ENCODE results near the gene PHF12.
"Not testable (repeated sequence)": the region's sequence is repeated elsewhere in the genome, so short reads cannot be mapped to it uniquely, and the experiment has no call there.

The PHF12 gene

DNA sequence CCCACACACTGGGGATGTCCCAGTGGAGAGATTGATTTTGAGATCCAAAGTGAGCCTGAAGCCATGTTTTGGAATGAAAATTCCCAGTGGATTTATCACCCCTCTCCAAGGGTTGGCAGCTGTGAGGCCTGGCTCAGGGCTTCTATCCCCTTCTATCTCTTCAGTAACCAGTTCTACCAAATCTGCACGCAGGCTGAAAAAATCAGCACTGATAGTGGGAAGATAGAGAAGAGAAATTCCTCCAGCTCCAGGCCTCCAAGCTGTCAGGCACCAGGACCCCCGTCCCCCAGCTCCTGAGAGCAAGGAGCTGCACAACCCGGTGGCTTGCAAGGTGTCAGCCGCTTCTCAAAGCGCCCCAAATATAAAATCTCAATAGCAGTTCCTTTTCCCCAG, 54.8 kb downstream of the PHF12 start:
- H3K4me3 ChIP-seq = peak overlapping the region; percentile 79 to 94 (median 90)
- H3K27me3 ChIP-seq = no peaks in the 10 kb centered on the region
- peak overlapping the region; percentile 84 to 99 (median 92) for H3K4me2 ChIP-seq
- no peak for TF ChIP-seq Cebpa-rat (IDR thresholded peaks at IDR 0.05)
- peak overlapping the region; percentile 82 to 91 (median 88) for H3K9ac ChIP-seq
- H3K9me3 ChIP-seq (replicated peaks in 1 of 11) = no peaks in the 10 kb centered on the region
- H3K36me3 ChIP-seq = peaks cover 0 to 26% (median 12%) of the 10 kb centered on the region in 11 experiments; a peak in 9 of 22 replicates
- H4K20me1 ChIP-seq = peaks cover 0 to 9% (median 0%) of the 10 kb centered on the region in 11 experiments; a peak in 4 of 22 replicates
- H3K4me1 ChIP-seq = peaks cover 79 to 91% (median 82%) of the 10 kb centered on the region in 10 experiments
- peak overlapping the region in 10 of 11 experiments; percentile 75 to 91 (median 87); a peak in 21 of 22 replicates for H3K27ac ChIP-seq

DNA sequence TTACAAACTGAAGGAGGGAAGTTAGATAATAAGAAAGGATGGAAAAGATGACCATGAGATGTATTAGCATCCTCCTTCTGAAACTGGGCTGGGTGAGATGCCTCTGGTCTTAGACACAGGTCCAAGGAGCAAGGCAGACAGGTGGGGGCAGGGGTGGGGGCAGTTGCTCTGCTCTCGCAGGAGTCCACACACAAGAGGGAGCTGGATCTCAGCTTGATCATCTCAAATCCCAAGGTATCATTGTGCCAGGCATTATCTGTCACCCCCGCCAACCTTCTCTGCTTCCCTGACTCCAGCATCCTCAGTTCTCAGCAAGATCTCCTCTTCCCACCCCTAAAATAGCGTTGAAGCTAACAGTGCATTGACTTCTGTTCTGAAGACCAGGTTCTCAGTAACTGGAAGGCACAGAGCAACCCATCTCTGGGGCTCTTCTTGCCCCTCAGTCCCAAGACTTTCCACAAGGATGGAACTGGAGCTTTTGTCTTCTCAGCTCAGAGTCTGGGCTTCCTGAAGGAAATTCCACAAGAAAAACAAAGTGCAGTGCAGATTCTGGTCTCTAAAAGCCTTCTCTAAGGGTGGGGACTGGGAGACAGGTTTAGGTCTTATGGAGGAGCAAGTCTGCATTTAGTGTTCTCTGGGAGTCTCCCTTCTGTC, 55.4 kb downstream of the PHF12 start:
- Histone ChIP-seq H3K27me3 (no peaks in the 10 kb centered on the region), H4K20me1 (peaks cover 0 to 14% (median 0%) of the 10 kb centered on the region in 11 experiments; a peak in 4 of 22 replicates), H3K9ac (peak overlapping the region; percentile 82 to 91 (median 88)), H3K4me2 (peak overlapping the region; percentile 84 to 99 (median 92)), H3K9me3 (replicated peaks in 1 of 11) (no peaks in the 10 kb centered on the region; a peak in 1 of 22 replicates), H3K36me3 (peaks cover 0 to 25% (median 12%) of the 10 kb centered on the region in 11 experiments; a peak in 13 of 22 replicates), H3K27ac (peak overlapping the region in 9 of 11 experiments; percentile 83 to 91 (median 87); a peak in 17 of 22 replicates), H3K4me3 (peak overlapping the region; percentile 79 to 94 (median 90)), H3K4me1 (peaks cover 79 to 91% (median 82%) of the 10 kb centered on the region in 10 experiments)
- no peak for TF ChIP-seq Cebpa-rat (IDR thresholded peaks at IDR 0.05)

DNA sequence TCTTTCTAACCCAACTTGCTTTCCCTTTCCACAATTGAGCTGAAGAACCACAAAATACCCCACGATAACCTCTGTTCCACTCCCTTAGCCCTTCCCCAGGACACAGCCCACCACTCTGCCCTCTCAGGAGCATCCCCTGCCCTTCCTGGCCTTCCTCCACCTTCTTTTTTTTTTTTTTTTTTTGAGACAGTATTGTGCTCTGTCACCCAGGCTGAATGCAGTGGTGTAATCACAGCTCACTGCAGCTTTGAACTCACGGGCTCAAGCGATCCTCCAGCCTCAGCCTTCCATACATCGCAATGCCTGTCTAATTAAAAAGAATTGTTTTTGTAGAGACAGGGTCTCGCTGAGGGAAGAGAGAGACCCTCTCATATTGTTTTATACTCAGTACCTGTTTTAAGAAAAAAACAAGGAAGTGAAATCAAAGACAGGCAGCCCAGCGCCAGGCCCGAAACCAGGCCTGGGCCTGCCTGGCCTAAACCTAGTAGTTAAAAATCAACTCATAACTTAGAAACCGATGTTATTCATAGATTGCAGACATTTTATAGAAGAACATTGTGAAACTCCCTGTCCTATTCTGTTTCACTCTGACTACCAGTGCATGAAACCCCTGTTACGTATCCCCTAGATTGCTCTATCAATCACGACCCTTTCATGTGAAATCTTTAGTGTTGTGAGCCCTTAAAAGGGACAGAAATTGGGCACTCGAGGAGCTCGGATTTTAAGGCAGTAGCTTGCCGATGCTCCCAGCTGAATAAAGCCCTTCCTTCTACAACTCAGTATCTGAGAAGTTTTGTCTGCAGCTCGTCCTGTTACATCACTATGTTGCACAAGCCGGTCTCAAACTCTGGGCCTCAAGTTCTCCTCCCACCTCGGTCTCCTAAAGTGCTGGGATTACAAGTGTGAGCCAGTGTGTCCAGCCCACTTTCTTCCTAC, 57.8 kb downstream of the PHF12 start:
- peak in 8 of 11 experiments; percentile 24 to 79 (median 52); a peak in 13 of 22 replicates for TF ChIP-seq Cebpa-rat (IDR thresholded peaks at IDR 0.05)
- H4K20me1 ChIP-seq = peaks cover 0 to 29% (median 8%) of the 10 kb centered on the region in 11 experiments; a peak in 8 of 22 replicates
- H3K27me3 ChIP-seq; H3K9me3 ChIP-seq (replicated peaks in 1 of 11): not testable (repeated sequence)
- H3K4me1 ChIP-seq = peaks cover 88 to 95% (median 92%) of the 10 kb centered on the region in 10 experiments
- H3K4me2 ChIP-seq = peak overlapping the region; percentile 72 to 98 (median 91)
- H3K36me3 ChIP-seq = peaks cover 0 to 15% (median 7%) of the 10 kb centered on the region in 11 experiments; a peak in 13 of 22 replicates
- H3K27ac ChIP-seq = peak overlapping the region; percentile 55 to 95 (median 90)
- H3K4me3 ChIP-seq = peak overlapping the region in 8 of 10 experiments; percentile 7 to 53 (median 32); a peak in 13 of 20 replicates
- H3K9ac ChIP-seq = peak overlapping the region; percentile 64 to 83 (median 77)

DNA sequence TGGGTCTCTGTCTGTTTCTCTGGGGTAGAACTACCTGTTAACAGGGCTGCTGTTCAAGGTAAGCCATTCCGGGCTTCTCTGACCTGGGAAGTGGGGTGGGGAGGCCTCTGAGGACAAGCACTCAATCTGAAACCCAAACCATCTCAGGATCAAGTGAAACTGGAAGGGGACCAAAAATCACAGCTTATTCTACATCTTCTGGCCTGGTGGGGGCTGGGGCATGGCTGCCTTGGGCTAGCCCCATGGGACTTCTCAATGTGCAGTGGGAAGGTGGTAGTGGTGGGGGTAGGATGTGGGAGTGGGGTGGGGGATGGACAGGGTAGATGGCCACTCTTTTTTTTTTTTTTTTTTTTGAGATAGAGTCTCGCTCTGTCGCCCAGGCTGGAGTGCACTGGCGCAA, 59.3 kb downstream of the PHF12 start:
- no peak for TF ChIP-seq Cebpa-rat (IDR thresholded peaks at IDR 0.05)
- H3K9ac ChIP-seq = peak overlapping the region in 6 of 11 experiments; percentile 6 to 80 (median 24); a peak in 6 of 22 replicates
- 0 out of 20 replicates have a peak overlapping the region, but pooled peaks of 1 of the 10 experiments have one; percentile 46 for H3K4me3 ChIP-seq
- H4K20me1 ChIP-seq = peaks cover 0 to 44% (median 18%) of the 10 kb centered on the region in 11 experiments; a peak in 10 of 22 replicates
- H3K4me2 ChIP-seq = peak overlapping the region; percentile 72 to 98 (median 91)
- peaks cover 0 to 20% (median 13%) of the 10 kb centered on the region in 11 experiments; a peak in 12 of 22 replicates for H3K36me3 ChIP-seq
- H3K4me1 ChIP-seq = peaks cover 87 to 100% (median 95%) of the 10 kb centered on the region in 10 experiments
- H3K27me3 ChIP-seq = no peaks in the 10 kb centered on the region
- H3K27ac ChIP-seq = peak overlapping the region in 9 of 11 experiments; percentile 85 to 95 (median 91); a peak in 17 of 22 replicates
- H3K9me3 ChIP-seq (replicated peaks in 1 of 11) = no peaks in the 10 kb centered on the region; a peak in 1 of 22 replicates

DNA sequence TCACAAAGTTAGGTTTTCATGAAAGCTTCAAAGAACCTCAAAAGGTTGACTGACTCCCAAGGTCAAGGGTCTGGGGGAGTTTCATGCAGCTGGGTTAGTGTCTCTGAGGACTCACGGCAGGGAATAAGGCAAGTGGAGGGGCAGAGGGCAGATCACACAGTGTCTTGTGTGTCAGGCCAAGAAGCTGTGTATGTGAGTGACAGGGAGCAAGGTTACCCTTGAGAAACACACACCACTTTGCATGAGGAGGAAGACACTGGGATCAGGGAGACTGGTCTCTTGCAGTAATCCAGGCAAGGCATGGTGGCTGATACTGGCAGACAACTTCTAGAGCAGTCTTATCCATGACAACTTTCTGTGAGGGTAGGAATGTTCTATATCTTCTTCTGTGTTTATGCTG, 60.1 kb downstream of the PHF12 start:
- Histone ChIP-seq H4K20me1 (peaks cover 0 to 51% (median 23%) of the 10 kb centered on the region in 11 experiments; a peak in 10 of 22 replicates), H3K27me3 (no peaks in the 10 kb centered on the region), H3K27ac (peak overlapping the region in 7 of 11 experiments; percentile 0 to 95 (median 90); a peak in 10 of 22 replicates), H3K4me1 (peaks cover 84 to 100% (median 92%) of the 10 kb centered on the region in 10 experiments), H3K9me3 (replicated peaks in 1 of 11) (no peaks in the 10 kb centered on the region; a peak in 1 of 22 replicates), H3K4me3 (no peak overlapping the region), H3K4me2 (peak overlapping the region; percentile 74 to 98 (median 91)), H3K9ac (peak overlapping the region in 1 of 11 experiments; percentile 6; a peak in 3 of 22 replicates), H3K36me3 (peaks cover 0 to 23% (median 13%) of the 10 kb centered on the region in 11 experiments; a peak in 13 of 22 replicates)
- TF ChIP-seq Cebpa-rat (IDR thresholded peaks at IDR 0.05) = no peak

DNA sequence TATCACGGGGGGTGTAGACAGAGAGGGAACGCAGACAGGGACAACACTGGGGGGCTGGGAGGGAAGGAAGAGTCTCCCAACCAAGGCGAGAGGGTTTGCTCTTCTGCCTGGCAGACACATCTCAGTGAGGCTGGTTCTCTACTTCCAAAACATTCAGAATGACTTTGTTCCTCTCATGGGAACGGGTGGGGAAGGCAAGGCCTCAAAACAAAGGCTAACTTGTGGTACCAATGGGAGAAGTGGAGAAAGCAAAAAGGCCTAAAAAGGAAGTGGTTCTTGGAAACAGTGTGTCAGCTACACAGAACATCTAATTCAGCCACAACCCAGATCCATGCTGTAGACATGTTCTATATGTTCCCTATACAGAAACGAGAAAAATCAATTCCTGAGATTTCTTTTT, 61.3 kb downstream of the PHF12 start:
- Histone ChIP-seq H3K27ac (peak overlapping the region in 7 of 11 experiments; percentile 42 to 68 (median 54); a peak in 16 of 22 replicates), H3K36me3 (peaks cover 0 to 35% (median 24%) of the 10 kb centered on the region in 11 experiments; a peak in 17 of 22 replicates), H3K4me2 (peak overlapping the region; percentile 74 to 98 (median 91)), H3K9ac (peak overlapping the region in 5 of 11 experiments; percentile 8 to 57 (median 47); a peak in 7 of 22 replicates), H4K20me1 (peaks cover 0 to 58% (median 26%) of the 10 kb centered on the region in 11 experiments; a peak in 12 of 22 replicates), H3K4me1 (peaks cover 72 to 100% (median 93%) of the 10 kb centered on the region in 10 experiments), H3K4me3 (no peak overlapping the region; a peak in 1 of 20 replicates), H3K27me3 (no peaks in the 10 kb centered on the region), H3K9me3 (replicated peaks in 1 of 11) (no peaks in the 10 kb centered on the region; a peak in 1 of 22 replicates)
- TF ChIP-seq Cebpa-rat (IDR thresholded peaks at IDR 0.05) = no peak

DNA sequence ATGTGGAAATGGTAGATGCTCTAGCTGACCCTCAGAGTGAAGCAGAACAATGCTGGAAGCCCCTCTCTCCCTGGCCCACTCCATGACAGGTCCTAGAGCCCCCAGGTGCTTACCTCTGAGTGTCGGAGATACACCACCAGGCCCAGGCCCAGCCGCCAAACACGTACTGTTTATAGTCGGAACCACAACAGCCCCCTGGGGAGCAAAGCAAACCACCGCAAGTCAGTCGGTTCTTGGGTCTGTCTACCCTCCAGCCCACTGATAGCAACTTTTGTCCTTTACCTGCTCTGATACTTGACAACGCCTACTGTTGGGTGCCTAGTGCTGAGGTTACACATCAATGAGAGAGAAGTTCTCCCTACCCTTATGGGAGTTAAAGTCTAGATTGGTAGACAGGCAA, 62.5 kb downstream of the PHF12 start:
- Histone ChIP-seq H3K27ac (no peak overlapping the region), H3K9ac (0 out of 22 replicates have a peak overlapping the region, but pooled peaks of 1 of the 11 experiments have one; percentile 5), H3K4me3 (no peak overlapping the region), H3K9me3 (replicated peaks in 1 of 11) (no peaks in the 10 kb centered on the region; a peak in 1 of 22 replicates), H3K4me2 (peak overlapping the region; percentile 18 to 98 (median 91)), H3K27me3 (no peaks in the 10 kb centered on the region), H3K4me1 (peaks cover 60 to 99% (median 90%) of the 10 kb centered on the region in 10 experiments), H4K20me1 (peaks cover 0 to 68% (median 26%) of the 10 kb centered on the region in 11 experiments; a peak in 12 of 22 replicates), H3K36me3 (peaks cover 4 to 47% (median 30%) of the 10 kb centered on the region in 11 experiments; a peak in 21 of 22 replicates)
- no peak for TF ChIP-seq Cebpa-rat (IDR thresholded peaks at IDR 0.05)

All from BLaER1 treated with 17β-estradiol and CSF1 and Interleukin-3, amounts not matched to agents 10 nM and 100 nM (cell line).